ENCODE measurements around the gene SSPN. TPM values are rescaled to one million over a fixed set of nuclear protein-coding genes. Genes with fewer than 3 reads are reported as not detected.

The SSPN gene
- total RNA-seq: under 0.01 and 1.2 TPM in 2 replicates

GRCh38 chr12:26195250-26195640, at the start of gene SSPN:
TSS of gene SSPN (plus strand) at chr12:26195573. CDS start at chr12:26195673, 100 bp downstream.

Other genes with a start within 250 kb of the SSPN start
- gene RASSF8, start 236.9 kb upstream of the SSPN start, total RNA-seq: 40.6 and 91.8 TPM in 2 replicates
- gene BHLHE41, start 70.5 kb upstream of the SSPN start, total RNA-seq: 0.06 TPM in 1 of 2 replicates, not detected in the other